Measurements from ENCODE around the gene HSPB2.

The HSPB2 gene

GRCh38 chr11:111946499-111946898 lies 34.0 kb downstream of the HSPB2 start:
- H3F3A ChIP-seq (ENCODE audit: low read depth), result no peaks in the 10 kb centered on the region
- H3K4me1 ChIP-seq (ENCODE audit: insufficient read depth, low read length, poor library complexity, severe bottlenecking), result peaks cover 34% of the 10 kb centered on the region
- no peak overlapping the region for H3K4me3 ChIP-seq (ENCODE audit: low read length, poor library complexity, severe bottlenecking)
- no peaks in the 10 kb centered on the region for H3K36me3 ChIP-seq (ENCODE audit: insufficient read depth, low read length)
- no peaks in the 10 kb centered on the region for H3K27me3 ChIP-seq (ENCODE audit: insufficient read depth, low read length, poor library complexity, severe bottlenecking)
- no peak overlapping the region for H2AFZ ChIP-seq (ENCODE audit: low read length)
- no peaks in the 10 kb centered on the region for H3K9me2 ChIP-seq (replicated peaks; ENCODE audit: low read depth, low read length)
- H3K9ac ChIP-seq (ENCODE audit: low read depth, low read length, poor library complexity, severe bottlenecking), result no peak overlapping the region
- TF ChIP-seq CTCF (conservative IDR thresholded peaks at IDR 0.05; ENCODE audit: low read length) (no peak), EZH2phosphoT487 (IDR thresholded peaks at IDR 0.05; ENCODE audit: borderline replicate concordance) (no peak)
- no peaks in the 10 kb centered on the region for H3K79me2 ChIP-seq (ENCODE audit: insufficient read depth, low read length)
- no peak overlapping the region for H3K4me2 ChIP-seq (ENCODE audit: low read depth, low read length, poor library complexity, severe bottlenecking)
- no peaks in the 10 kb centered on the region for H4K20me1 ChIP-seq (ENCODE audit: insufficient read depth, low read length, poor library complexity, severe bottlenecking)
- peaks cover under 1% of the 10 kb centered on the region; the same call in 1 of the 2 replicates for H3K9me3 ChIP-seq (ENCODE audit: insufficient read depth, low read depth, low read length)

- H2AFZ ChIP-seq (ENCODE audit: low read length), result no peak overlapping the region
- H3K36me3 ChIP-seq (ENCODE audit: insufficient read depth, low read length), result no peaks in the 10 kb centered on the region
- TF ChIP-seq CTCF (conservative IDR thresholded peaks at IDR 0.05; ENCODE audit: low read length), result no peak
- TF ChIP-seq EZH2phosphoT487 (IDR thresholded peaks at IDR 0.05; ENCODE audit: borderline replicate concordance), result no peak
- no peak overlapping the region for H3K4me3 ChIP-seq (ENCODE audit: low read length, poor library complexity, severe bottlenecking)
- H3F3A ChIP-seq (ENCODE audit: low read depth), result no peaks in the 10 kb centered on the region
- peaks cover 34% of the 10 kb centered on the region for H3K4me1 ChIP-seq (ENCODE audit: insufficient read depth, low read length, poor library complexity, severe bottlenecking)
- no peaks in the 10 kb centered on the region for H4K20me1 ChIP-seq (ENCODE audit: insufficient read depth, low read length, poor library complexity, severe bottlenecking)
- no peaks in the 10 kb centered on the region for H3K27me3 ChIP-seq (ENCODE audit: insufficient read depth, low read length, poor library complexity, severe bottlenecking)
- H3K4me2 ChIP-seq (ENCODE audit: low read depth, low read length, poor library complexity, severe bottlenecking), result no peak overlapping the region
- no peak overlapping the region for H3K9ac ChIP-seq (ENCODE audit: low read depth, low read length, poor library complexity, severe bottlenecking)
- no peaks in the 10 kb centered on the region for H3K79me2 ChIP-seq (ENCODE audit: insufficient read depth, low read length)
- no peaks in the 10 kb centered on the region for H3K9me2 ChIP-seq (replicated peaks; ENCODE audit: low read depth, low read length)
- H3K9me3 ChIP-seq (ENCODE audit: insufficient read depth, low read depth, low read length), result peaks cover 4% of the 10 kb centered on the region; the same call in 1 of the 2 replicates
Observed at GRCh38 chr11:111947143-111947542, 34.6 kb downstream of the HSPB2 start.

GRCh38 chr11:111949519-111950426 lies 37.2 kb downstream of the HSPB2 start:
- Histone ChIP-seq H2AFZ (ENCODE audit: low read length) (no peak overlapping the region), H3K9me2 (replicated peaks; ENCODE audit: low read depth, low read length) (no peaks in the 10 kb centered on the region), H3K4me1 (ENCODE audit: insufficient read depth, low read length, poor library complexity, severe bottlenecking) (peaks cover 21% of the 10 kb centered on the region), H3K9ac (ENCODE audit: low read depth, low read length, poor library complexity, severe bottlenecking) (no peak overlapping the region), H3K4me3 (ENCODE audit: low read length, poor library complexity, severe bottlenecking) (no peak overlapping the region), H3F3A (ENCODE audit: low read depth) (no peaks in the 10 kb centered on the region), H3K79me2 (ENCODE audit: insufficient read depth, low read length) (no peaks in the 10 kb centered on the region), H3K9me3 (ENCODE audit: insufficient read depth, low read depth, low read length) (peaks cover 4% of the 10 kb centered on the region; the same call in 1 of the 2 replicates), H3K4me2 (ENCODE audit: low read depth, low read length, poor library complexity, severe bottlenecking) (peak overlapping the region; percentile 8), H3K36me3 (ENCODE audit: insufficient read depth, low read length) (no peaks in the 10 kb centered on the region), H4K20me1 (ENCODE audit: insufficient read depth, low read length, poor library complexity, severe bottlenecking) (no peaks in the 10 kb centered on the region), H3K27me3 (ENCODE audit: insufficient read depth, low read length, poor library complexity, severe bottlenecking) (no peaks in the 10 kb centered on the region)
- TF ChIP-seq CTCF (conservative IDR thresholded peaks at IDR 0.05; ENCODE audit: low read length) (no peak), EZH2phosphoT487 (IDR thresholded peaks at IDR 0.05; ENCODE audit: borderline replicate concordance) (no peak)

Measured in Loucy (cell line).